IPS DF 19.7 (cell line): ENCODE results near the gene MYBBP1A.

Experiments used
- DNase-seq: peaks from one replicate; pipeline ENCODE4 v3.0.0-alpha.2; 2013; ENCODE audit warnings: low read depth, low spot score

The MYBBP1A gene

GRCh38 chr17:4537451-4538235 lies 17.5 kb downstream of the MYBBP1A start:
- no peak for DNase-seq

GRCh38 chr17:4536742-4537411 lies 18.3 kb downstream of the MYBBP1A start:
- no peak for DNase-seq

- DNase-seq: no peak
These were observed 18.9 kb downstream of the MYBBP1A start for GRCh38 chr17:4536259-4536741.

GRCh38 chr17:4535667-4536258 lies 19.4 kb downstream of the MYBBP1A start:
- DNase-seq: no peak

- DNase-seq: no peak
These were observed 20.1 kb downstream of the MYBBP1A start for GRCh38 chr17:4534928-4535666.

- no peak for DNase-seq
These were observed 20.7 kb downstream of the MYBBP1A start for GRCh38 chr17:4534515-4534914.

- no peak for DNase-seq
These were observed 21.4 kb downstream of the MYBBP1A start for GRCh38 chr17:4533523-4534504.

- DNase-seq: no peak
These were observed 22.2 kb downstream of the MYBBP1A start for GRCh38 chr17:4532860-4533522.

- DNase-seq: no peak
These were observed 23.0 kb downstream of the MYBBP1A start for GRCh38 chr17:4531988-4532736.

- DNase-seq: no peak
These were observed 24.1 kb downstream of the MYBBP1A start for GRCh38 chr17:4530799-4531730.

GRCh38 chr17:4529533-4530152 lies 25.5 kb downstream of the MYBBP1A start:
- no peak for DNase-seq

GRCh38 chr17:4527566-4528125 lies 27.5 kb downstream of the MYBBP1A start:
- DNase-seq: no peak

- no peak for DNase-seq
These were observed 28.1 kb downstream of the MYBBP1A start for GRCh38 chr17:4527134-4527533.

GRCh38 chr17:4525691-4526397 lies 29.3 kb downstream of the MYBBP1A start:
- no peak for DNase-seq

- no peak for DNase-seq
These were observed 31.2 kb downstream of the MYBBP1A start for GRCh38 chr17:4523946-4524345.

- no peak for DNase-seq
These were observed 32.5 kb downstream of the MYBBP1A start for GRCh38 chr17:4522661-4523060.
